ENCODE data around the gene FAM20C.

The FAM20C gene

GRCh38 chr7:154096-154799, 38.1 kb upstream of the FAM20C start:
- no peak overlapping the region for H3K4me3 ChIP-seq (ENCODE audit: low read length)

GRCh38 chr7:155469-155900, 36.9 kb upstream of the FAM20C start:
- TF ChIP-seq ZNF274 (IDR thresholded peaks at IDR 0.05; ENCODE audit: low read depth, low read length), result no peak
- no peak overlapping the region for H3K4me3 ChIP-seq (ENCODE audit: low read length)

More at GRCh38 chr7:154096-154799, 38.1 kb upstream of the FAM20C start:
- TF ChIP-seq ZNF274 (IDR thresholded peaks at IDR 0.05; ENCODE audit: low read depth, low read length), result no peak

DNA sequence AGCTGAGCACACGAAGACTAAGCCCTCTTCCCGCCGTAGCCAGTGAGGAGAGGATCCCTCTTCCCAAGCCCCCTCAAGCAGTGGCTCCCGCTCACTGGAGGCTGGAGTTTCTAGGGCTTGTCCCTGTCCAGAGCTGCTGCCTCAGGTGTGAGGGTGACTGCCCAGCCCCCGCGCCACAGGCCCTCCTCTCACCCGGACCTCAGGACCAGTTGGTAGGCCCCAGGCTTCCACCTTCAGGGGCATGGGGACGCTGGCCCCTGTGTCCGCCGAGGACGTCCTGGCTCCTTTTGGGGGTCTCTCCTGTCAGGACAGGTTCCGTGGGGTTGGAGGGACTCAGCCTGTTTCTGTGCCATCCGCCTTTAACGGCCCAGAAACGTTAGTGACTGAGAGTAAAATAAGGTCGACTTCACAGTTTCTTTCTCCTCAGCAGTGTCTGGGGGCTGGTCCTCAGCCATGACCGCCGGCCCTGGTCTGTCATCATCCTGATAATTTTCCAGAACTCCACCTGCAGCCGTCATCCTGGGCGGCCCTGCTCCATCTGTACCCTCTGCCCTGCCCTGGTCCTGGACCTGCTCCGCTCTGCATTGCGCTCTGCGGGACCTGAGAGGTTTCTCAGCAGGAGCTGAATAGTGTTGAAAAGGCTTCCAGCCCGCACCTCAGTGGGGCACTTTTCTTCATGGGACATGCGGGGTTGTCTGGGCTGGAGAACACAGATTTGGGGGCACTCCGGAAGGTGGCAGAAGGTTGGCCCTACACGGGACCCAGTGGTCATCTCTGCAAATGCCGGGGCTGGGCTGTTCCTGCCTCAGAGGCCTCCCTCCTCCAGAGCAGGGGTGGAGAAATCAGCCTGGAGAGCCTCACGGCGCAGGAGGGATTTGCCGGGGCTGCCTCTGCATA, 36.0 kb upstream of the FAM20C start:
- no peak overlapping the region for H3K4me3 ChIP-seq (ENCODE audit: low read length)
- no peak for TF ChIP-seq ZNF274 (IDR thresholded peaks at IDR 0.05; ENCODE audit: low read depth, low read length)

DNA sequence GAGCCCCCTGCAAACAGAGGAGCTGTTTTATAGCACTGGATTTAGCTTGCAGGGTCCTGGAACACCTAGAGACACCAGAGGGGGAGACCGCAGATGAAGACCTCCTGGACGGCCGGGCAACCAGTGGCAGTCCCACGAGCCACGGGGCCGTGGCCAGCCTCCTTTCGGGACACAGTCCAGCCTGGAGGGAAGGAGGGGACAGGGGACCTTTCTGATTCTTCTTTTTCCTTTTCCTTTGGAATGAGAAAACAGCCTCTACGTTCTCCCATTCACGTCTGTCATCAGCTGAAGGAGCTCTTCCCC, 35.4 kb upstream of the FAM20C start:
- TF ChIP-seq ZNF274 (IDR thresholded peaks at IDR 0.05; ENCODE audit: low read depth, low read length), result no peak
- H3K4me3 ChIP-seq (ENCODE audit: low read length), result no peak overlapping the region

- no peak for TF ChIP-seq ZNF274 (IDR thresholded peaks at IDR 0.05; ENCODE audit: low read depth, low read length)
- H3K4me3 ChIP-seq (ENCODE audit: low read length), result no peak overlapping the region
These were observed 34.4 kb upstream of the FAM20C start for GRCh38 chr7:157771-158625.

DNA sequence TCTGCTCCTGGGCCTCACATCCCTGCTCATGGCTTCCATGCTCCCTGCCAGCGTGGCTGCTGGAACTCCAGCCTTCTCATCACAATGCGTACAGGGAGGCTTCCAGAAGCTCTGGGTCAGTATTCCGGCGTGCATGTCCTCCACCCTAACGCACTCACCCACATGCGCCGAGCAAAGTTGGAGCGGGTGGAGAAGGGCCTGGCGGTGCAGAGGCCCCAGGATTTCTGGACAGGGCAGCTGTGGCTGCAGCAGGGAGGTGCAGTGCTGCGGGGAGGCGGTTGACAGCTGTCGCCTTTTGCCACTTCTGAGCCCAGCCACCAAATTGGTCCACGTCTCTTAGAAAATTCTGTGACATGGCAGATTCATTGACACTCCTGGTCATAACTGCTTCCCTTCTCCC, 33.6 kb upstream of the FAM20C start:
- no peak overlapping the region for H3K4me3 ChIP-seq (ENCODE audit: low read length)
- TF ChIP-seq ZNF274 (IDR thresholded peaks at IDR 0.05; ENCODE audit: low read depth, low read length), result no peak

- H3K4me3 ChIP-seq (ENCODE audit: low read length), result no peak overlapping the region
- no peak for TF ChIP-seq ZNF274 (IDR thresholded peaks at IDR 0.05; ENCODE audit: low read depth, low read length)
These were observed 32.8 kb upstream of the FAM20C start for GRCh38 chr7:159370-160270.

GRCh38 chr7:160958-161725, 31.2 kb upstream of the FAM20C start:
- TF ChIP-seq ZNF274 (IDR thresholded peaks at IDR 0.05; ENCODE audit: low read depth, low read length), result no peak
- H3K4me3 ChIP-seq (ENCODE audit: low read length), result no peak overlapping the region

- H3K4me3 ChIP-seq (ENCODE audit: low read length), result no peak overlapping the region
- no peak for TF ChIP-seq ZNF274 (IDR thresholded peaks at IDR 0.05; ENCODE audit: low read depth, low read length)
These were observed 29.6 kb upstream of the FAM20C start for GRCh38 chr7:162632-163297.

DNA sequence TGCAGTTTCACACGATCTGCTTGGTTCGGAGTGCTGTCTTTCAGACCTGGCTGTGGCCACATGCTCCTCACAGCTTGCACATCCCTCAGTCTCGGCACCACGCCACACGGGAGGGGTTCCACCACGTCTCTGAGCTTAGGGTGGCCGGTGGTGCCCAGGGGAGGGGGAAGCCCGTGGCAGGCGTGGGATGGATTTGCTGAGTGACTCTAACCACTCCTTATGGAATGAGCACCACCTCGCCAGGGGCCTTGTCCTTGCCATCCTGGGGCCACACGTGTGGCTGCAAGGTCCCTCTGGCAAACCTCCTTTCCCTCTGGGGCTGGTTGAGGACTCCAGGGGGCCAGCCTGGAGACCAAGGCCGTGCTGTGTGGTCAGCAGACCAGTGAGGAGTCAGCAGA, 29.1 kb upstream of the FAM20C start:
- H3K4me3 ChIP-seq (ENCODE audit: low read length), result no peak overlapping the region
- no peak for TF ChIP-seq ZNF274 (IDR thresholded peaks at IDR 0.05; ENCODE audit: low read depth, low read length)

DNA sequence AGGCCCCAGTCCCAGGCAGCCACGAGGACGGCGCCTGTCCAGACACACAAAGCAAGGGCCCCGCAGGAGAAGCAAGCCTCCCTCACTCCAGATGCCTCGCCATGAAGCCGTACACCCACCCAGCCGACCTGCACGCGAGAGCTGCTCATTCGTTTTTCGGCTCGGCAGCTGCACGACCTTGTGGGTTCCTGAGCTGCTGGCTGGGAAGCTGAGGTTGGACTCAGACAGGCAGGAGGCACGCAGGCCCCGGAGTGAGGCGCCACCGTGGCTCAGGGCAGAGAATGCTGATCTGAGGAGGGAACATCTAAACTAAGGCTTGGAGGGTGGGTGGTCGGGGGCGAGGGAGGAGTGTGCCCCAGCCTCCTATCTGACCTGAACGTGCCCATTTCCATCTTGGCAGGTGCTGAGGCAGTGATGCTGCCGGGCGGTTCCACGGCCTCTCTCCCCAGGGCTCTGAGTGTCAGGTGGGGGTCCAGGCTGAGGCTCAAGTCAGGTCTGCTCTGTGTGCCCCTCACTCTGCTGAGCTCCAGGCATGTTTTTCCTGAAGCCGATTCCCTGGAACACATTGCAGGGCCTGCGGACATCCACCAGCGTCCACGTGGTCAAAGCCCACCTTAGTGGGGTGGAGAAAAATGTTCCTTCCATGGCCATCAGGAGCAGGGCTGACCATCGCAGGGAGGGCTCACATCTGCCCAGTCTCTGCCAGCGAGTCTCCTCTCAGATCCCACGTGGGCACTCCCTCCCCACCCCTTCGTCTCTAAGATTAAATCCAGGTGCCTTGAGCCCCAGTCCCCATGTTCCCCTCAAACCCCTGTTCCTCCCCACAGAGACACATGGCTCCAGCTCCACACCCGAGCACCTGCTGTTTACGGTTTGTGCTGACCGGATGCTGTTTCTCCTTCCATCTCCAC, 28.1 kb upstream of the FAM20C start:
- H3K4me3 ChIP-seq (ENCODE audit: low read length), result no peak overlapping the region
- TF ChIP-seq ZNF274 (IDR thresholded peaks at IDR 0.05; ENCODE audit: low read depth, low read length), result no peak
